ENCODE results near the gene AGAP1.

The AGAP1 gene

DNA sequence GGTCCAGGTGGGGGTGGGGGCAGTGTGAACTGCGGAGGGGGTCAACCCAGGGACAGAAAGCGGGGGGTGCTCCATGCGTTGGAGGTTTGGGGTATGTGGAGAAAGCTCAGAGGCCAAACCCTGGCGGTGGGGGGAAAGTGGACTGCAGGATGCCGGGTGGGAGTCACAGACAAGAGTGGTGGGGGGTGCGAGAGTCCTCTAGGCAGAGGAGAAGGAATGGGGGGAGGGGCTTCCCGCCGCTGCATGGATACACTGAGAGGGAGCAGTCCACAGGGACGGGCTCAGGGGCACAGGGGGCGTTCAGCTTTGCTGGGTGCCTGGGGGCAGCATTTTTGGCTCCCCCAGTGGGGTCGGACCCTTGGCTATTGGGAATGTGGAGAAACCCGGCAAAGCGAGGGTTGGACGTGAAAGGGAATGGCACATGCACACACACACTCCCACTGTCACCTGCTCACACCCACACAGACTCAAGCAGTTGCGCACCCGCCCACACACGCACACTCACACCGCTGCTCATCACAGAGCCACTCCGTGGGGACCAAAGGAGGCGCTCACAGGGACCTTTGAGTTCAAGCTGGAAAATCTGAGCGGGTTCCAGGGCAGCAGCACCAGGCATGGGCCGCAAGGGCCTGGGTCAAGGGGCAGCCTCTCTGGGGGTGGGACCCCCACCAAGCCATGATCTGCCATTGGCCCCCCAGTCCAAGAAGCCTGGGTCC, 666.7 kb downstream of the AGAP1 start:
- H3K4me3 ChIP-seq (ENCODE audit: low read length) = no peak overlapping the region
- TF ChIP-seq, protein P1, sequence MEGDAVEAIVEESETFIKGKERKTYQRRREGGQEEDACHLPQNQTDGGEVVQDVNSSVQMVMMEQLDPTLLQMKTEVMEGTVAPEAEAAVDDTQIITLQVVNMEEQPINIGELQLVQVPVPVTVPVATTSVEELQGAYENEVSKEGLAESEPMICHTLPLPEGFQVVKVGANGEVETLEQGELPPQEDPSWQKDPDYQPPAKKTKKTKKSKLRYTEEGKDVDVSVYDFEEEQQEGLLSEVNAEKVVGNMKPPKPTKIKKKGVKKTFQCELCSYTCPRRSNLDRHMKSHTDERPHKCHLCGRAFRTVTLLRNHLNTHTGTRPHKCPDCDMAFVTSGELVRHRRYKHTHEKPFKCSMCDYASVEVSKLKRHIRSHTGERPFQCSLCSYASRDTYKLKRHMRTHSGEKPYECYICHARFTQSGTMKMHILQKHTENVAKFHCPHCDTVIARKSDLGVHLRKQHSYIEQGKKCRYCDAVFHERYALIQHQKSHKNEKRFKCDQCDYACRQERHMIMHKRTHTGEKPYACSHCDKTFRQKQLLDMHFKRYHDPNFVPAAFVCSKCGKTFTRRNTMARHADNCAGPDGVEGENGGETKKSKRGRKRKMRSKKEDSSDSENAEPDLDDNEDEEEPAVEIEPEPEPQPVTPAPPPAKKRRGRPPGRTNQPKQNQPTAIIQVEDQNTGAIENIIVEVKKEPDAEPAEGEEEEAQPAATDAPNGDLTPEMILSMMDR (IDR thresholded peaks at IDR 0.05; ENCODE audit: insufficient read depth, low read depth, low read length, missing control alignments) = no peak
- DNase-seq (ENCODE audit: low read depth) = no peak

DNA sequence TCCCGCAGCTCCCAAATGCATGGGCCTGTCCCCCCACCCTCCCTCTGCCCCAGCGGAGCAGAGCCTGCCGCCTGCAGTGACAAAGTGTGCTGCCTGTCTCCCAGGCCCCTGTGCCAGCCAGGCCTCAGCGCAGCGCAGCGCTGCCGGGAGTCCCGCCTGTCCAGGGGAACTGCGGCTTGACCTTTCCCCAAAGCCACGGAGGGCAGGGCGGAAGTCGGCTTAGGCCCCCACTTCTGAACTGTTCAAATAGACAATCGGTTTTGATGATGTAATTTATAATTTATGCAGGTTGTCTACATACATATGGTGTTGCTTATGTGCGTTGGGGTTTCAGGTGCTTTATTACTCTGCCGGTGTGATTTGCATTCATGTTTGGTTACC, 667.2 kb downstream of the AGAP1 start:
- no peak overlapping the region for H3K4me3 ChIP-seq (ENCODE audit: low read length)
- TF ChIP-seq, protein P1 (IDR thresholded peaks at IDR 0.05; ENCODE audit: insufficient read depth, low read depth, low read length, missing control alignments) = no peak
- no peak for DNase-seq (ENCODE audit: low read depth)

DNA sequence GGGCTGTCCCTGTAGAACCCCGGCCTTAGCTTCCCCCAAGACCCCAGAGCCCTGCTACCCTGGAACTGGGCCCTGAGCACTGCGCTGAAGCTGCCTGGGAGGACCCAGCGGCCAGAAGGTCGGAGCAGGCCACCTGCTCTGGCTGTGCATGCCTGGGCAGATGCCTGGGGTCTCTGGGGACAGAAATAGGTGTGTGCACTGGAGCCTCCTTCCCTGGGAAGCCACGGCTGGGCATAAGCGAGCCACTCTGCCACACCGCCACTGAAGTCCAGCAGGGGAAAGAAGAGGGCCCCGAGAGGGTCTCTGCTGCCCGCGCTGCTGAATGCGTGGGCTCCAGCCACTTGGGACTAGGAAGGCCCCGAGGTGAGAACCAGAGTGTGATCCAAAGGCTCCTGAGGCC, 667.7 kb downstream of the AGAP1 start:
- TF ChIP-seq, protein P1 (IDR thresholded peaks at IDR 0.05; ENCODE audit: insufficient read depth, low read depth, low read length, missing control alignments) = no peak
- no peak for DNase-seq (ENCODE audit: low read depth)
- H3K4me3 ChIP-seq (ENCODE audit: low read length) = no peak overlapping the region

DNA sequence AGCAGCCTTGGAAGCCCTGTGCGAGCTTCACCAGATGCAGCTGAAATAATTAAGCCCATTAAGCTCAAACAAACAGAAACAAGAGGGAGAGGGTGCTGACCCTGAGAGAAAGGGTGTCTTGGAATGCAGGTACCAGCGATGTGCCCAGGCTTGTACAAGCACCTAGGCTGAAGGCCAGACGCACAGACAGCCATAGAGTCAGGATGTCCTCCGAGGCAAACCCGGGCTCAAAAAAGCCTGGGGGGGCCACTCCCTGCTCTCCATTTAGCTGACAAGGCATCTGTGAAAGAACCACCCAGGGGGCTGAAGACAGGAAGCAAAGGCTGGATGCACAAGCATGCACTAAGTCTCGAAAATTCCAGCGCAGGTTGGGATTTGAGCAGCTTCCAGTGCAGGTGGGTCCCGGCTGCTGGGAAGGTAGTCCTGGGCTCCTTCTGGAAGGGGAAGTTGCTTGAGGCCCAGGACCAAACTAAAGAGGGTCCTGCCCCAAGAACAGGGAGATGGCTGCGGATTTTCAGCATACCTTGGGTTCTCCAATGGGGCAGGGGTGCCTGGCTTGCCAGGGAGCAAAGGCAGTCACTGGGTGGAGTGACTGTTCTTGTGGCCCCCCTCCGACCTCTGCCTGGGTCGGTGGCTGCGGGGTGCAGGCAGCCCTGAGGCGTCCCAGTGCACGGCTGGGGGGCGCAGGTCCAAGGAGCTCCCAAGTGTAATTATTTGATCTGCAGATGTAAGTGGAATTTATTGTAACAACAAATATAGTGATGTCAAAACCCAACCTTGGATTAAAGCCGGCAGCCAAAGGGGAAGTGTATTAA, 668.4 kb downstream of the AGAP1 start:
- H3K4me3 ChIP-seq (ENCODE audit: low read length) = no peak overlapping the region
- TF ChIP-seq, protein P1 (IDR thresholded peaks at IDR 0.05; ENCODE audit: insufficient read depth, low read depth, low read length, missing control alignments) = no peak
- DNase-seq (ENCODE audit: low read depth) = peak; percentile 50

DNA sequence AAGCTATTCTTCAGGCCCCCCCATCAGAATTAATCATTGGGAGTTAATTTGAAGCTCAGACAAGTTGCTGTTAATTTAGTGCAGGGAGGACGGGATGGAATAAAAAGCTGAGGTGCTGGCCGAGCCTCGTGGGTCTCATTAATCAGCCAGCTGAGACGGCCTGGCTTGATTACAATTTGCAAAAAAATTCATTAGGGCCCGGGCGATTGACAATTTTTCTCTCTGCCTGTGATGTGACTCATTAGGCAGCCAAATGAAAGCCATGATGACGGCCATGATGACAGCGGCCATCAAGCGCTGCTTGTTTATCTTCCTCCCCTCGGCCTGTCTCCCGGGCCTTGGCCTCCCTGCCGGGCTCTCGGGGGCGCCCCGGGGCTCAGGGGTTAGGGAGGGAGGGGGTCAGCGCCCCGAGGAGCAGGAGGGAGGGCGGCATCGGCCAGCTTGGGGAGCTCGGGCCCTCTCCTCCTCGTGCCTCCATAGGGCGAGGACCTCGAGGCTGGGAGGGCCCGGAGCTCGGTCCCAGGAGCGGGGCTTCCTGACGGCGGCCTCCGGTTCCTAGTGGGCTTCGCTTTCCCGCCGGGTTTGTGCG, 669.1 kb downstream of the AGAP1 start:
- DNase-seq (ENCODE audit: low read depth) = no peak
- no peak overlapping the region for H3K4me3 ChIP-seq (ENCODE audit: low read length)
- TF ChIP-seq, protein P1 (IDR thresholded peaks at IDR 0.05; ENCODE audit: insufficient read depth, low read depth, low read length, missing control alignments) = no peak

DNA sequence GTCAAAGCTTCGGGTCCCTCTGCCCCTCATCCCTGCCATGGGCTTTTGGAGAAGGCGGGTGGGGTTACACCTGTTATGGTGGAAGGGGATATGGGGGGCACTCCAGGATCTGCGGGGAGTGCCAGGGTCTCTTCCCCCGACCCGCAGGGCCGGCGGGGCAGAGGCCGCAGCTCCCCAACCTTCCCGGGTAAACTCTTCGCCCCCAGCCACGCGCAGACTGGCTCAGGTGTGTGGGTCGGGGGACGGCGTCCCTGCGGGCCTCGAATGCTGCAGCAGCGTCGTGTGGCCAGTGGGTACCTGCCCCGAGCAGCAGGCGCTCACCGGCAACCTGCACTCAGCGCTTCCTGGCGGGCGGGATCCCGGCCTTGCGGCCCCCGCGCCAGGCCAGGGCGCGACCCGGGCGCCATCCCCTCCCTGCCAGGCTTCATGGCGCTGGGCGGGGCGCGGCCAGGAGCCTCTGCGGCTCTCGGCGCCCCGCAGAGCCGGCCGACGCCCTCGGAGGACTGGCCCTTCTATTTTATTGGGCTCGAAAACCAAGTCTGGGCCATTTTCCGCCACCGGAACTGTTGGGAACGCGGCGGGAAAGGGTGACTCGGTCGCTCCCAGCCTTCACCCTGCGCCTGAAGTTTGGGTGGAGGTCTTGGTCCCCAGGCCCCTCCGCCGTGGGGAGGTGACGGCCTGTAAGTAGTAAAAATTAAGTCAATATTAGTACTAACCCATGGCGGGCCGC, 669.8 kb downstream of the AGAP1 start:
- TF ChIP-seq, protein P1 (IDR thresholded peaks at IDR 0.05; ENCODE audit: insufficient read depth, low read depth, low read length, missing control alignments) = no peak
- no peak overlapping the region for H3K4me3 ChIP-seq (ENCODE audit: low read length)
- DNase-seq (ENCODE audit: low read depth) = no peak

All from epithelial cell of esophagus (primary cell).